GM20431 (cell line): ENCODE results near the gene CPN2.

ENCODE experiments used
- in situ Hi-C: fragments of 300-500 bp; cut with MseI, MboI; formaldehyde crosslinking; loops from one replicate; pipeline ENCODE4 v1.15.0; 2020; ENCODE audit warnings: low sequenced_read_pairs; ENCODE audit not compliant: unreplicated experiment

CPN2 gene

DNA sequence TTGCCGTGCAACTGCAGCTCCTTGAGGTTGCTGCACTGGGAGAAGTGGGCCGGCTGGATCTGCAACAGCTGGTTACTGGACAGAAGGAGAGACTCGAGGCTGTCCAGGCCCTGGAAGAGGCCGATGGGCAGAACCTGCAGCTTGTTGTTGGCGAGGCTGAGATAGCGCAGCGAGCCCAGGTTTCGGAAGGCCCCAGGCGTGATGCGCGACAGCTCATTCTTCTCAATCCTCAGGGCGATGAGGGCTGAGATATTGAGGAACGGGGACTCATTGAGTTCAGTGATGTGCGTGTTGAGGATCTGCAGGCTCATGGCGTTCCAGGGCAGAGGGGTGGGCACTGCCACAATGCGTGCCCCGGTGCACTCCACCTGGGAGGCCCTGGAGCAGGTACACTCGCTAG, 9.4 kb upstream of the CPN2 start:
- in situ Hi-C loops: no loop called here

DNA sequence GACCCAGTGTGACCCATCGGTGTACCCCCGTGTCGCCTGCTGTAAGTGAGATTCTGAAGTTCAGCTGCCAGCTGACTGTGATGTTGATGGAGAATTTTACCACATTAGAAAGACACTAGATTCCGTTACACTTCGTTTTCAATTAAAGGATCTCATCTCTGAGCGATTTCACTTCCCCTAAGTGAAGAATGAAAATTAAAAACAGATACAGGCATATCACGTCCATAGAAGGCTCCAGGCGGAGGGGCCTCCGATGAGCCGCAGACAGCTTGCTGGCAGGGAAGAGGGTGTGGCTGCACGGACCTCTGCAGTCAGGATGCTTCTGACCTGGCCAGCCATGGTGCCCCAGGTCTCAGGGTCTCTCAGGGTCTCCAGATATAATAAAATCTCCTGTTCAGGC, 6.6 kb upstream of the CPN2 start:
- in situ Hi-C loops: no loop called here

GRCh38 chr3:194355379-194355778, 4.3 kb upstream of the CPN2 start:
- in situ Hi-C loops: no loop called here

- in situ Hi-C loops: no loop called here
Observed at GRCh38 chr3:194354315-194354714, 3.2 kb upstream of the CPN2 start.

DNA sequence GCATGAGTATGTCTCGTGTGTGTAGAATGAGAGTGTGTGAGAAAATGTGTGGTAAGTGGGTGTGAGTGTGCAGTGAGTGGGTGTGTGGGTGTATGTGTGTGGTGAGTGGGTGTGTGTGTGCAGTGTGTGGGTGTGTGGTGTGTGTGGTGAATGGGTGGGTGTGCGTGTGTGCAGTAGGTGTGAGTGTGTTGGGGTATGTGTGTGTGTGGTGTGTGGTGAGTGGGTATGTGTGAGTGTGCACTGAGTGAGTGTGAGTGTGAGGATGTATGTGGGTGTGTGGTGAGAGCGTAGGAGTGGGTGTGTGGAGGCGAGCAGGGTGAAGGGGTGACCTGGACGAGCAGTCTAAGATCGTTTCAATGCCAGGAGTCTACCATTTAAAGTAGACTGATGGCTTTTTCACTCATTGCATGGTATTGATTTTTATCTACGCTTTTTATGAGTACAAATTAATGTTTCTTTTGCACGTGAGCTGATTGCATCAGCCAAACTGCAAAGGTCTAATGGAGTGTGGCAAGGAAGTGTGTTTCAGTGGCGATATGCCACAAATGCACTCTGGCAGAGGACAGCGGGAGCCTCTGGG, 1.6 kb upstream of the CPN2 start:
- in situ Hi-C loops: no loop called here

- in situ Hi-C loops: no loop called here
Observed at GRCh38 chr3:194351952-194352536, 916 bp upstream of the CPN2 start.

GRCh38 chr3:194350726-194351071, 429 bp downstream of the CPN2 start:
- in situ Hi-C loops: no loop called here

DNA sequence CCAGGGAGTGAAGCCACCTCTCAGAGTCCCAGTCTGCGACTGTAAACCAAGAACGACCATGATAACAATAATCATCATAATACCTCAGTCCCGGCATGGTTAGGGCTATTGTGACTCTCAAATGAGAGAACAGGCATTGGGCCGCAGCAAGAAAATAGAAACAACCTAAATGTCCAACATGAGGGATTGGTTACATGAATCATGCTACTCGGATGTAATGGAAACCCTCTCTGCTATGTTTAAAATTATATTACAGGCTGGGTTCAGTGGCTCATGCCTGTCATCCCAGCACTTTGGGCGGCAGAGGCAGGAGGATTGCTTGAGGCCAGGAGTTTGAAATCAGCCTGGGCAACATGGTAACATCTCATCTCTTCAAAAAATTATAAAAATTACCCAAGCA, 2.8 kb downstream of the CPN2 start:
- in situ Hi-C loops: loop anchor here (25.0 kb wide), 1 partner anchor 239 kb away; no protein-coding TSS in a partner anchor

GRCh38 chr3:194346621-194347020, 4.5 kb downstream of the CPN2 start:
- in situ Hi-C loops: loop anchor here (25.0 kb wide), 1 partner anchor 241 kb away; no protein-coding TSS in a partner anchor

DNA sequence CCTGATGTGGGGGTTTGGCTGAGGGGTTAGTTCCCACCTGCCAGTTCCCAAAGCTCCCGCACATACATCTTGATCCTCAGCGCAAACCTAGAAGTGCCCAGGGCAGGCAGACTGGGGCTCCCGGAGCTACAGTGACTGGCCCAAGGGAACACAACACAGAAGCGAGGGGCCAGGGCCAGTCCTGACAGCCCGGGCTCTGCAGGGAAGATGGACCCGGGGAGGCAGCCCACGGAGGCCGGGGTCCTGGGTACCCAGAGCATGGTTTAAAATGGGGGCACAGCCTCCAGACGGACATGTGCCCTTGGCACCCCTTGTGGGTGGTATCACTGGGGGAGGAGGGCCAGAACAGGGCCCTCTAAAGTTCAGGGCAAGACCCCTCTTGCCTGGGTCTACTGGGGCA, 5.1 kb downstream of the CPN2 start:
- in situ Hi-C loops: loop anchor here (25.0 kb wide), 1 partner anchor 241 kb away; no protein-coding TSS in a partner anchor

- in situ Hi-C loops: loop anchor here (25.0 kb wide), 1 partner anchor 243 kb away; no protein-coding TSS in a partner anchor
Observed at GRCh38 chr3:194344012-194344411, 7.1 kb downstream of the CPN2 start.

DNA sequence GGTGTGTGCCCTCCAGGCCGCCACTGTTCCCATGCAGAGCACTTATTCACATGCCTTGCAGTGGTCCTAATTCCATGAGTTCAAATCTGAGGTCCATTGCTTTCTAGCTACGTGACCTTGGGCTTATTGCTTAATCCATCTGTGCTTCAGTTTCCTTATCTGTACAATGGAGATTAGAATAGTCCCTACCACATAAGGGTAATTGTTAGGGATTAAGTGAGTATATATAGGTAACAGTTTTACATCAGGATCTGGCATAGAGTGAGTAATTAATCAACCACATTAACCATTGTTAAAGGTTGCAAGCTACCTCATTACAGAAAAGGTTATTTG, 7.6 kb downstream of the CPN2 start:
- in situ Hi-C loops: loop anchor here (25.0 kb wide), 1 partner anchor 244 kb away; no protein-coding TSS in a partner anchor

GRCh38 chr3:194342861-194343560, 8.1 kb downstream of the CPN2 start:
- in situ Hi-C loops: loop anchor here (25.0 kb wide), 1 partner anchor 244 kb away; no protein-coding TSS in a partner anchor

DNA sequence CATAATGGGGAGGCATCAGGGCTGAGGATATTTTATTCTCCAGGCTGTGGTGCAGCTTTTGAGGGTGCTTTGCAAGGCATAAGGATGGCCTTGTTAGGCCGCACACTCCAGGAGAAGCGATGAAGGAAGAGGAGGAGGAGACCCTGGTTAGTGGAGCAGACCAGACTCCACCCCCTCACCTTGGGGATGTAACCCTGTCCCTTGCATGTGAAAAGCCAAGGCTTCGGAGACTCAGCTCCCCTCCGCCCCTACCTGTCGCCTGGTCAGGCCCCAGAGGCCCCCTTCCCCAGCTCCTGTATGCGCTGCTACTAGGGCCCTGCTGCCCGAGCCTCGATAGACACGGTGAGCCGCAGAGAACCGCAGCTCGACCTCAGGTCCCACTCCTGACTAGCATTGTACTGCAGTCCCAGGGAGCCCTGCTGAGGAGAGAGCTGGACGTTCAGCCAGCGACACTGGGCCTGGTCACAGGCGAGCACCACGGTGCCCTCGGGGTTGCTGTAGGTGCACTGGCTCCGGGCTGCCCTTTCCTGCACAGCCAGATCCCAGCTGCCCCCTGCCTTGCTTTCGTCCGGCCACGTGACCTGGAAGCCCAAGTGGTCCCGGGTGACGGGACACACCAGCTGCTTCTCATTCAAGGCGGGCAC, 10.2 kb downstream of the CPN2 start:
- in situ Hi-C loops: loop anchor here (25.0 kb wide), 1 partner anchor 246 kb away; no protein-coding TSS in a partner anchor

GRCh38 chr3:194339840-194340239, 11.3 kb downstream of the CPN2 start:
- in situ Hi-C loops: loop anchor here (25.0 kb wide), 1 partner anchor 247 kb away; no protein-coding TSS in a partner anchor

DNA sequence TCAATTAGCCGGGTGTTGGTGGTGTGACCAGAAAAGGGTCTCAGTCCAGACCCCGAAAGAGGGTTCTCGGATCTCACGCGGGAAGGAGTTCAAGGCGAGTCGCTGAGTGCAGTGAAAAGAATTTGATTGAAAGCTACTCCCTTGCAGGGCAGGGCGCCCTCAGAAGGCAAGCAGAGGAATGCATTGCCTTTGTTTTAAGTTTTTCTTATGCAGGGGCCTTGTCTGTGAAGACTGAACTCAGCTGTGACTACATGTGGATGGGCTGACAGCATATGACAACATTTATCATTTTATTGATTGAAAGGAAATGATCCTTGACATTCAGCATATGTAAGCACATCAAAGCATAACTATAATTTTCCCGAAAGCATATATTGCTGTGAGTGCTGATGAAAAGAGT, 11.8 kb downstream of the CPN2 start:
- in situ Hi-C loops: loop anchor here (25.0 kb wide), 1 partner anchor 248 kb away; no protein-coding TSS in a partner anchor

DNA sequence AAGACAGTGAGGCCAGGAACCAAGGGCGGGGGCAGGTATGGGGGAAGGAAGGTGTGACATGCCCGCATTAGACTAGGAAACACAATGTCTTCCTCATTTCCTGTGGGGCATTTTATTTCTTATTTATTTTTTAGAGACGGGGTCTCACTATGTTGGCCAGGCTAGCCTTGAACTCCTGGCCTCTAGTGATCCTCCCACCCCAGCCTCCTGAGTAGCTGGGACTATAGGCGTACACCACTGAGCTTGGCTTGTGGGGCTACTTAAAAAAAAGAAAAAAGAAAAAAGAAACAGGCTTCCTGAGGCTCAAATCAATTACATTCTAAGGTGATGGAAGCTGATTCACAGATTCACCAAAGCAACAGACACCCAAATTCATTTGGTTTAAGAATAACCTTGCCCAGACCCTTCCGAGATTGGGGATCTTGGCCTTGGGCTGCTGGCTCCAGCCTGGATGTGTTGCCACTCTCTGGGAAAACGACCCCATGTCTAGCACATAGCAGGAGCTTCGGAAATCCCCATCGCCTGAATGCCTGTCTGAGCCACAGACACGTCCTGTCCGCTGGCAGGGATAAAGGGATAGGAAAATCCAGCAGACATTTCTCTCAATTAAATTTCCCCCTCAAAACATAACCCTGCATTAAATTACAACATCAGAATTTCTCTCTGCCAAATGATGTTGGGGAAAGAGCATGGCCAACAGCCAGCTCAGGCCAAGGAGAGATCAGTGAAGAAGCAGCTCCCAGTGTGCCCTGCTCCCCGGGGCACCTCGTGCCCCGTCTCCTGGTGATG, 13.0 kb downstream of the CPN2 start:
- in situ Hi-C loops: loop anchor here (25.0 kb wide), 1 partner anchor 249 kb away; no protein-coding TSS in a partner anchor

DNA sequence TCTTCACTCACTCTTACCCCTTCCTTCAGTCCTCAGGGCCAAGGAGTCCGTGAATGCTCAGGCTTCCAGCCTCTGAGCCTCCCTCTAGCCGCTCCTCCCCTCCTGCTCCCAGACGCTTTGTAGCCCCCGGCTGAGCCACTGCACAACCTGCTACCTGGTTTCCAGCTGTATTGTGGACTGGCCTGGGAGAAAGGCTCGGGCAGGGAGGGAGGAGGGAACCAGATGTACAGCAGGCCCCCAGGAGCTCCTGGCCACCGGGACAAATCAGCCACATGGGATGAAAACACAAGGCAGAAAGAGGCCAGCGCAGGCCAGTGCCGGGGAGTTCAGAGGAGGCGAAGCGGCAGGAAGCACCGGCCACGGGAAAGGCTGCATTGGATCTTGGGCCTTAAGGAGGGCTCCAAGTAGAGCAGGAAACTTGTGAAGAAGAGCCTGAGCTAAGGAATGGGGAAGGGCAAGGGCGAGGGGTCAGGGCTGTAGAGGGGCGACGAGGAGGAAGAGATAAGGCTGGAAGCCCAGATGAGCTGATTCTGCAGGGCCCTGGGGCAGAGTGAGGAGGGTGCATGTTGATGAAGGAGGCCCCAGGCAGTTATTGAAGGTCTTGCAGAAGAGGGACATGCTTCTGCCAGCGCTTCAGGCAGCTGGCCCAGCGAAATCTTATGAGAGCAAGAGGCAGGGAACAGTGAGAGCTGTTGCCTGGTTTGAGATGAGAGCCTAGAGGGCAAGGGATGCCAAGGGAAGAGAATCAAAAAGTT, 14.3 kb downstream of the CPN2 start:
- in situ Hi-C loops: loop anchor here (25.0 kb wide), 1 partner anchor 251 kb away; no protein-coding TSS in a partner anchor

GRCh38 chr3:194333981-194334320, 17.2 kb downstream of the CPN2 start:
- in situ Hi-C loops: loop anchor here (25.0 kb wide), 1 partner anchor 253 kb away; no protein-coding TSS in a partner anchor
